ENCODE data around the gene TMEM131L. TPM values are rescaled to one million over a fixed set of nuclear protein-coding genes. Genes with fewer than 3 reads are reported as not detected.

Gene TMEM131L
- polyA plus RNA-seq, 1 donor (not counting 4 experiments of a cell fraction or from before 2014, with no cell fraction given): 10.3 TPM

DNA sequence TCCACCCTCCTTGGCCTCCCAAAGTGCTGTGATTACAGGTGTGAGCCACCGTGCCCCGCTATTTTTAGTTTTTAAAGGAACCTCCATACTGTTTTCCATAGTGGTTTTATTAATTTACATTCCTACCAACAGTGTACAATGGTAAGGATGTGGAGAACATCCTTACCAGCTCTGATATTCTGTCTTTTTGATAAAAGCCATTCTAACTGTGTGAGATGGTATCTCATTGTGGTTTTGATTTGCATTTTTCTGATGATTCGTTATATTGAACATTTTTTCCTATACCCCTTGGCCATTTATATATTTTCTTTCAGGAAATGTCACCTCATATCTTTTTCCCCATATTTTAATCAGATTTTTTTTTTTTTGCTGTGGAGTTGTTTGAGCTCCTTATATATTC lies 203.7 kb downstream of the TMEM131L start:
- Histone ChIP-seq H3K36me3 (ENCODE audit: control insufficient read depth in 2 of 2, extremely low read depth in 1 of 2, insufficient read depth in 2 of 2, low read length in 2 of 2) (no peaks in the 10 kb centered on the region), H3K9ac (ENCODE audit: control insufficient read depth, extremely low read depth, insufficient read depth, low read length) (no peak overlapping the region), H3K4me2 (ENCODE audit: control insufficient read depth, extremely low read depth, insufficient read depth, low read depth, low read length) (no peak overlapping the region), H3K27me3 (ENCODE audit: control insufficient read depth, extremely low read depth, insufficient read depth, low read length) (no peaks in the 10 kb centered on the region), H3K4me3 (ENCODE audit: control insufficient read depth in 2 of 3, extremely low read depth in 1 of 3, insufficient read depth in 2 of 3, low read depth in 1 of 3, low read length in 3 of 3) (no peak overlapping the region), H3K9me1 (ENCODE audit: control insufficient read depth, extremely low read depth, insufficient read depth, low read length) (no peaks in the 10 kb centered on the region), H3K79me2 (ENCODE audit: control insufficient read depth, insufficient read depth, low read length) (no peaks in the 10 kb centered on the region), H2AFZ (ENCODE audit: control insufficient read depth, low read length) (no peak overlapping the region), H3K27ac (ENCODE audit: control insufficient read depth, insufficient read depth, low read length) (no peak overlapping the region), H4K20me1 (ENCODE audit: control insufficient read depth, extremely low read depth, insufficient read depth, low read length) (no peaks in the 10 kb centered on the region), H3K4me1 (ENCODE audit: control insufficient read depth, extremely low read depth, insufficient read depth, low read length) (peaks cover 3% of the 10 kb centered on the region), H3K9me3 (ENCODE audit: control insufficient read depth, low read depth, low read length) (no peaks in the 10 kb centered on the region)
- dilution Hi-C loops (cut with MboI; ENCODE audit: extremely low pct_ligation_motif_present, low sequenced_read_pairs): no loop called here
- TF ChIP-seq, protein P1, sequence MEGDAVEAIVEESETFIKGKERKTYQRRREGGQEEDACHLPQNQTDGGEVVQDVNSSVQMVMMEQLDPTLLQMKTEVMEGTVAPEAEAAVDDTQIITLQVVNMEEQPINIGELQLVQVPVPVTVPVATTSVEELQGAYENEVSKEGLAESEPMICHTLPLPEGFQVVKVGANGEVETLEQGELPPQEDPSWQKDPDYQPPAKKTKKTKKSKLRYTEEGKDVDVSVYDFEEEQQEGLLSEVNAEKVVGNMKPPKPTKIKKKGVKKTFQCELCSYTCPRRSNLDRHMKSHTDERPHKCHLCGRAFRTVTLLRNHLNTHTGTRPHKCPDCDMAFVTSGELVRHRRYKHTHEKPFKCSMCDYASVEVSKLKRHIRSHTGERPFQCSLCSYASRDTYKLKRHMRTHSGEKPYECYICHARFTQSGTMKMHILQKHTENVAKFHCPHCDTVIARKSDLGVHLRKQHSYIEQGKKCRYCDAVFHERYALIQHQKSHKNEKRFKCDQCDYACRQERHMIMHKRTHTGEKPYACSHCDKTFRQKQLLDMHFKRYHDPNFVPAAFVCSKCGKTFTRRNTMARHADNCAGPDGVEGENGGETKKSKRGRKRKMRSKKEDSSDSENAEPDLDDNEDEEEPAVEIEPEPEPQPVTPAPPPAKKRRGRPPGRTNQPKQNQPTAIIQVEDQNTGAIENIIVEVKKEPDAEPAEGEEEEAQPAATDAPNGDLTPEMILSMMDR (optimal IDR thresholded peaks at IDR 0.05 in 1 of 3, IDR thresholded peaks at IDR 0.05 in 1 of 3, conservative IDR thresholded peaks at IDR 0.05 in 1 of 3; ENCODE audit: extremely low read depth in 1 of 3, insufficient read depth in 2 of 3, low read length in 3 of 3): no peak
- TF ChIP-seq EZH2 (IDR thresholded peaks at IDR 0.05; ENCODE audit: low read length): no peak
- DNase-seq (ENCODE audit: low read depth, low spot score) (no peak), FAIRE-seq (no peak)

- Histone ChIP-seq H3K27me3 (ENCODE audit: control insufficient read depth, extremely low read depth, insufficient read depth, low read length) (no peaks in the 10 kb centered on the region), H3K79me2 (ENCODE audit: control insufficient read depth, insufficient read depth, low read length) (no peaks in the 10 kb centered on the region), H3K4me2 (ENCODE audit: control insufficient read depth, extremely low read depth, insufficient read depth, low read depth, low read length) (peak overlapping the region; percentile 66), H3K4me1 (ENCODE audit: control insufficient read depth, extremely low read depth, insufficient read depth, low read length) (peaks cover 12% of the 10 kb centered on the region), H4K20me1 (ENCODE audit: control insufficient read depth, extremely low read depth, insufficient read depth, low read length) (no peaks in the 10 kb centered on the region), H2AFZ (ENCODE audit: control insufficient read depth, low read length) (no peak overlapping the region), H3K36me3 (ENCODE audit: control insufficient read depth in 2 of 2, extremely low read depth in 1 of 2, insufficient read depth in 2 of 2, low read length in 2 of 2) (no peaks in the 10 kb centered on the region), H3K9me1 (ENCODE audit: control insufficient read depth, extremely low read depth, insufficient read depth, low read length) (no peaks in the 10 kb centered on the region), H3K9ac (ENCODE audit: control insufficient read depth, extremely low read depth, insufficient read depth, low read length) (no peak overlapping the region), H3K27ac (ENCODE audit: control insufficient read depth, insufficient read depth, low read length) (no peak overlapping the region), H3K4me3 (ENCODE audit: control insufficient read depth in 2 of 3, extremely low read depth in 1 of 3, insufficient read depth in 2 of 3, low read depth in 1 of 3, low read length in 3 of 3) (peak overlapping the region in 1 of 3 experiments; percentile 38), H3K9me3 (ENCODE audit: control insufficient read depth, low read depth, low read length) (no peaks in the 10 kb centered on the region)
- FAIRE-seq: no peak
- dilution Hi-C loops (cut with MboI; ENCODE audit: extremely low pct_ligation_motif_present, low sequenced_read_pairs): no loop called here
- TF ChIP-seq EZH2 (IDR thresholded peaks at IDR 0.05; ENCODE audit: low read length): no peak
- TF ChIP-seq, protein P1 (optimal IDR thresholded peaks at IDR 0.05 in 1 of 3, IDR thresholded peaks at IDR 0.05 in 1 of 3, conservative IDR thresholded peaks at IDR 0.05 in 1 of 3; ENCODE audit: extremely low read depth in 1 of 3, insufficient read depth in 2 of 3, low read length in 3 of 3): no peak
- no peak for DNase-seq (ENCODE audit: low read depth, low spot score)
Measured at GRCh38 chr4:153676486-153676885, 210.3 kb downstream of the TMEM131L start.

All from keratinocyte (primary cell).